H1 (cell line): ENCODE data around the gene WHAMM. TPM values are rescaled to one million over a fixed set of nuclear protein-coding genes. Genes with fewer than 3 reads are reported as not detected.

Experiments used
- CTCF ChIA-PET: fragments of 300-600 bp; sonication (Branson Sonifier 250); formaldehyde crosslinking; loops from one replicate; lab custom pipeline; 2021; ENCODE audit not compliant: partially characterized antibody; lab: Charles Lee
- POLR2A ChIA-PET: fragments of 300-600 bp; sonication (Branson Sonifier 250); formaldehyde crosslinking; loops from one replicate; lab custom pipeline; 2021; ENCODE audit warnings: inconsistent platforms; ENCODE audit not compliant: partially characterized antibody; lab: Charles Lee
- DNase-seq, 2 experiments: peaks; one replicate each; pipeline versions ENCODE4 v3.0.0 to v3.0.0-alpha.2; 2010 to 2022; ENCODE audit warnings: low spot score in 2 of 2, low read depth in 1 of 2, mixed read lengths in 1 of 2
- FAIRE-seq: peaks from 2 replicates; lab custom pipeline; 2011; peaks lifted over from hg19 to GRCh38; lab: Jason Lieb, UNC
- H2AFZ ChIP-seq: 2 replicates; pipeline ENCODE4 v1.8.1; 2012; ENCODE audit warnings: low read length, inconsistent platforms
- H2AK5ac ChIP-seq: 2 replicates; pipeline ENCODE4 v1.6.1; 2013; ENCODE audit warnings: low read depth, low read length
- H2BK120ac ChIP-seq: replicated peaks from 2 replicates; pipeline ENCODE3; 2013; ENCODE audit warnings: low read depth, low read length, inconsistent platforms
- H2BK12ac ChIP-seq: 2 replicates; pipeline ENCODE4 v1.6.1; 2013; ENCODE audit warnings: low read depth, low read length
- H2BK15ac ChIP-seq: 2 replicates; pipeline ENCODE4 v1.6.1; 2013; ENCODE audit warnings: low read length
- H2BK20ac ChIP-seq: 2 replicates; pipeline ENCODE4 v1.6.1; 2013; ENCODE audit warnings: low read length
- H2BK5ac ChIP-seq: 2 replicates; pipeline ENCODE4 v1.6.1; 2013; ENCODE audit warnings: low read depth, low read length
- H3K14ac ChIP-seq: 2 replicates; pipeline ENCODE4 v1.6.1; 2013; ENCODE audit warnings: inconsistent platforms; ENCODE audit not compliant: insufficient read length
- H3K18ac ChIP-seq: 2 replicates; pipeline ENCODE4 v1.6.1; 2013; ENCODE audit warnings: low read length; ENCODE audit errors: extremely low read depth
- H3K23ac ChIP-seq: 2 replicates; pipeline ENCODE4 v1.6.1; 2013; ENCODE audit warnings: inconsistent platforms; ENCODE audit not compliant: insufficient read length
- H3K23me2 ChIP-seq: 2 replicates; pipeline ENCODE4 v1.6.1; 2013; ENCODE audit warnings: low read depth, low read length
- H3K27ac ChIP-seq: 2 replicates; pipeline ENCODE4 v1.6.1; 2011; ENCODE audit warnings: low read depth, low read length, inconsistent platforms
- H3K27me3 ChIP-seq, 4 experiments: replicated peaks in 1 of 4; 1 replicate in 1 of 4; 2 replicates in 3 of 4; pipeline versions ENCODE4 v1.6.1 to v1.8.1; 2011 to 2013; ENCODE audit warnings: low read length in 3 of 4, mild to moderate bottlenecking in 3 of 4, inconsistent platforms in 2 of 4, mixed read lengths in 2 of 4, moderate library complexity in 1 of 4; ENCODE audit not compliant: control insufficient read depth in 3 of 4, insufficient read depth in 3 of 4; ENCODE audit errors: extremely low read depth in 1 of 4
- H3K36me3 ChIP-seq, 4 experiments: 2 replicates each; pipeline versions ENCODE4 v1.6.1 to v1.8.1; 2011 to 2013; ENCODE audit warnings: mild to moderate bottlenecking in 4 of 4, low read length in 3 of 4, moderate library complexity in 2 of 4, control low read depth in 1 of 4, inconsistent platforms in 1 of 4; ENCODE audit not compliant: insufficient read depth in 4 of 4, control insufficient read depth in 2 of 4
- H3K4ac ChIP-seq: replicated peaks from 2 replicates; pipeline ENCODE3; 2013; ENCODE audit warnings: low read length, low read depth, mixed read lengths, inconsistent platforms; ENCODE audit not compliant: insufficient read length
- H3K4me1 ChIP-seq, 4 experiments: replicated peaks in 1 of 4; 1 replicate in 1 of 4; 2 replicates in 3 of 4; pipeline versions ENCODE4 v1.6.1 to v1.8.1; 2011 to 2013; ENCODE audit warnings: low read length in 3 of 4, inconsistent platforms in 2 of 4, mixed read lengths in 1 of 4; ENCODE audit not compliant: insufficient read depth in 4 of 4, control insufficient read depth in 3 of 4
- H3K4me2 ChIP-seq, 2 experiments: 2 replicates each; pipeline versions ENCODE4 v1.6.1 to v1.8.1; 2011 to 2013; ENCODE audit warnings: low read depth in 2 of 2, low read length in 2 of 2, control low read depth in 1 of 2, inconsistent platforms in 1 of 2, mild to moderate bottlenecking in 1 of 2; ENCODE audit not compliant: insufficient read depth in 1 of 2
- H3K4me3 ChIP-seq, 4 experiments: fragments of 200-600, 300-600 bp in 1 of 4; sonication (generic), shearing (Covaris generic), sonication (Bioruptor Twin) in 1 of 4; 2 replicates each; pipeline versions ENCODE4 v1.5.1 to v1.8.1; 2011 to 2016; ENCODE audit warnings: low read length in 4 of 4, low read depth in 3 of 4, control low read depth in 2 of 4, inconsistent platforms in 2 of 4, mild to moderate bottlenecking in 2 of 4, mixed read lengths in 1 of 4, moderate library complexity in 1 of 4; ENCODE audit not compliant: insufficient read depth in 2 of 4; ENCODE audit errors: extremely low read depth in 1 of 4
- H3K56ac ChIP-seq: replicated peaks from 2 replicates; pipeline ENCODE3; 2013; ENCODE audit warnings: low read depth, mild to moderate bottlenecking, mixed read lengths, low read length, inconsistent platforms; ENCODE audit not compliant: insufficient read length
- H3K79me1 ChIP-seq: 2 replicates; pipeline ENCODE4 v1.6.1; 2013; ENCODE audit warnings: low read depth, low read length, control low read depth
- H3K79me2 ChIP-seq, 2 experiments: 2 replicates each; pipeline versions ENCODE4 v1.6.1 to v1.8.1; 2012 to 2013; ENCODE audit warnings: low read length in 2 of 2, mild to moderate bottlenecking in 2 of 2, inconsistent platforms in 1 of 2; ENCODE audit not compliant: insufficient read depth in 2 of 2, control insufficient read depth in 1 of 2
- H3K9ac ChIP-seq, 4 experiments: replicated peaks in 1 of 4; 1 replicate in 1 of 4; 2 replicates in 3 of 4; pipeline versions ENCODE4 v1.6.1 to v1.8.1; 2011 to 2013; ENCODE audit warnings: low read depth in 3 of 4, low read length in 3 of 4, control low read depth in 2 of 4, mild to moderate bottlenecking in 2 of 4, moderate library complexity in 2 of 4, inconsistent platforms in 1 of 4; ENCODE audit errors: extremely low read depth in 1 of 4
- H3K9me3 ChIP-seq, 2 experiments: 2 replicates each; pipeline versions ENCODE4 v1.6.1 to v1.8.1; 2012 to 2013; ENCODE audit warnings: mild to moderate bottlenecking in 2 of 2, moderate library complexity in 2 of 2, control low read depth in 1 of 2, inconsistent platforms in 1 of 2, low read depth in 1 of 2, low read length in 1 of 2, mixed read lengths in 1 of 2; ENCODE audit not compliant: insufficient read depth in 2 of 2
- H4K20me1 ChIP-seq, 2 experiments: replicated peaks in 1 of 2; 2 replicates each; pipeline versions ENCODE3 to v1.8.1; 2011 to 2013; ENCODE audit warnings: inconsistent platforms in 2 of 2, low read length in 2 of 2, mild to moderate bottlenecking in 1 of 2; ENCODE audit not compliant: insufficient read depth in 2 of 2, control insufficient read depth in 1 of 2
- H4K5ac ChIP-seq: 2 replicates; pipeline ENCODE4 v1.6.1; 2013; ENCODE audit warnings: low read length, low read depth, mixed read lengths, inconsistent platforms; ENCODE audit not compliant: insufficient read length
- H4K8ac ChIP-seq: 2 replicates; pipeline ENCODE4 v1.8.0; 2013; ENCODE audit warnings: mild to moderate bottlenecking, moderate library complexity, low read length, inconsistent platforms; ENCODE audit not compliant: insufficient read depth; ENCODE audit errors: extremely low read depth
- H4K91ac ChIP-seq: replicated peaks from 2 replicates; pipeline ENCODE3; 2013; ENCODE audit warnings: low read length, mixed read lengths, inconsistent platforms; ENCODE audit not compliant: insufficient read length
- BACH1 ChIP-seq: IDR thresholded peaks from 2 replicates; pipeline ENCODE4 v1.6.1; 2012; ENCODE audit warnings: low read length, improper control_type of control experiment
- CREB1 ChIP-seq: IDR thresholded peaks from 2 replicates; pipeline ENCODE4 v1.6.1; 2012; ENCODE audit warnings: inconsistent platforms
- KDM4A ChIP-seq: IDR thresholded peaks from one replicate; pipeline ENCODE4 v1.7.1; 2012; ENCODE audit warnings: low read depth, mild to moderate bottlenecking, moderate library complexity, low read length, inconsistent platforms; ENCODE audit not compliant: severe bottlenecking
- KDM5A ChIP-seq: fragments of 200-600 bp; IDR thresholded peaks from 2 replicates; pipeline ENCODE4 v1.7.1; 2012; ENCODE audit warnings: mild to moderate bottlenecking, low read length, inconsistent platforms, mixed read lengths
- MAX ChIP-seq: IDR thresholded peaks from 2 replicates; pipeline ENCODE4 v1.6.1; 2012; ENCODE audit warnings: inconsistent platforms
- NRF1 ChIP-seq: IDR thresholded peaks from 2 replicates; pipeline ENCODE4 v1.6.1; 2011; ENCODE audit warnings: mild to moderate bottlenecking, low read depth, low read length, improper control_type of control experiment
- POLR2AphosphoS5 ChIP-seq: IDR thresholded peaks from 2 replicates; pipeline ENCODE4 v1.6.1; 2011; ENCODE audit warnings: low read depth, low read length
- RXRA ChIP-seq: IDR thresholded peaks from 2 replicates; pipeline ENCODE4 v1.6.1; 2011; ENCODE audit warnings: low read depth, mild to moderate bottlenecking, low read length, moderate library complexity; ENCODE audit not compliant: insufficient read depth
- SP1 ChIP-seq: IDR thresholded peaks from 2 replicates; pipeline ENCODE4 v1.6.1; 2011; ENCODE audit warnings: low read depth, low read length
- SP4 ChIP-seq: IDR thresholded peaks from 2 replicates; pipeline ENCODE4 v1.6.1; 2012; ENCODE audit warnings: low read length, inconsistent platforms
- SRF ChIP-seq: IDR thresholded peaks from 2 replicates; pipeline ENCODE4 v1.6.1; 2011; ENCODE audit warnings: mild to moderate bottlenecking, low read depth, low read length, moderate library complexity
- SUZ12 ChIP-seq: fragments of 200-600 bp; sonication (generic); IDR thresholded peaks from 2 replicates; pipeline ENCODE4 v1.6.1; 2012; ENCODE audit warnings: mild to moderate bottlenecking, inconsistent platforms, low read length, moderate library complexity, mixed read lengths
- TAF7 ChIP-seq: optimal IDR thresholded peaks from 2 replicates; pipeline ENCODE3; 2011; ENCODE audit warnings: low read depth, mild to moderate bottlenecking, inconsistent platforms, low read length, moderate library complexity, borderline replicate concordance
- TBP ChIP-seq: IDR thresholded peaks from 2 replicates; pipeline ENCODE4 v1.6.1; 2011; ENCODE audit warnings: low read depth, low read length, improper control_type of control experiment
- USF2 ChIP-seq: IDR thresholded peaks from 2 replicates; pipeline ENCODE4 v1.6.1; 2011; ENCODE audit warnings: low read length, improper control_type of control experiment
- WGBS, 2 experiments: shearing (Covaris generic) in 1 of 2; methylation state at CpG; one replicate each; pipeline versions ENCODE4 v1.1.6 to v1.1.7; 2013 to 2015; ENCODE audit warnings: low lambda C conversion rate in 2 of 2, mixed read lengths in 2 of 2, inconsistent platforms in 1 of 2, low coverage in 1 of 2, missing lambda C conversion rate in 1 of 2; ENCODE audit not compliant: insufficient replicate concordance in 2 of 2, insufficient coverage in 1 of 2, insufficient read length in 1 of 2; ENCODE audit errors: extremely low coverage in 1 of 2, missing lambda C conversion rate in 1 of 2; 5-methylcytosine and 5-hydroxymethylcytosine counted together
- polyA plus RNA-seq, 7 experiments: library from polyadenylated mRNA; depleted of rRNA in 3 of 7; stranded (reverse) in 5 of 7; unstranded in 2 of 7; fragments of >200 nt in 5 of 7; fragments of 200-250 nt in 2 of 7; gene quantifications; 1 replicate in 5 of 7; 2 replicates in 1 of 7; 4 replicates in 1 of 7; pipeline versions ENCODE4 v1.2.1 to v1.2.3, GENCODE V29; 2011 to 2013; ENCODE audit warnings: missing spikeins in 2 of 7, mixed read lengths in 2 of 7
- total RNA-seq: library from RNA; stranded (reverse); fragmentation: NEBNext Ultra II Directional; extraction: Animal tissue kit (Norgen Biotek cat#: 25700); gene quantifications from 2 replicates; pipeline ENCODE4 v1.2.1, GENCODE V29; 2021

The WHAMM gene
- total and polyA plus RNA-seq, 2 of the 8 experiments (the other 6 are each of a cell fraction or from before 2014, with no cell fraction given): 1.1 to 3.3 TPM

GRCh38 chr15:82833362-82833682 is 23.9 kb downstream of the WHAMM start:
- H2AK5ac ChIP-seq: no peak overlapping the region
- H4K5ac ChIP-seq: no peak overlapping the region
- H2BK20ac ChIP-seq: no peak overlapping the region
- H3K56ac ChIP-seq: no peak overlapping the region
- H3K4me3 ChIP-seq: no peak overlapping the region
- H3K23me2 ChIP-seq: no peaks in the 10 kb centered on the region
- no peaks in the 10 kb centered on the region for H3K79me1 ChIP-seq
- no peaks in the 10 kb centered on the region for H3K9me3 ChIP-seq
- H3K23ac ChIP-seq: no peak overlapping the region
- H3K14ac ChIP-seq: no peak overlapping the region
- no peaks in the 10 kb centered on the region for H3K79me2 ChIP-seq
- no peak overlapping the region for H2BK5ac ChIP-seq
- H2AFZ ChIP-seq: no peak overlapping the region
- H4K91ac ChIP-seq: no peak overlapping the region
- no peak overlapping the region for H4K8ac ChIP-seq
- H2BK15ac ChIP-seq: no peak overlapping the region
- FAIRE-seq (no peak), DNase-seq (no peak)
- H3K36me3 ChIP-seq: peaks cover 0 to 22% (median 7%) of the 10 kb centered on the region in 4 experiments; a peak in 5 of 8 replicates
- no peak overlapping the region for H3K27ac ChIP-seq
- WGBS, 2 experiments: 93% methylated on average over 4 of the region's 4 CpGs; no CpG with 5 or more reads in 1 of the 2 experiments
- H4K20me1 ChIP-seq: no peaks in the 10 kb centered on the region
- H3K4me1 ChIP-seq: no peaks in the 10 kb centered on the region
- no peak overlapping the region for H3K9ac ChIP-seq
- H3K4me2 ChIP-seq: no peak overlapping the region
- H2BK120ac ChIP-seq: no peak overlapping the region
- ChIA-PET POLR2A (no interaction called here), CTCF (interaction anchor here (1.1 to 2.0 kb wide), 3 partner anchors 10 to 153 kb away, joined by 3 to 6 read pairs (median 3); partner anchors contain the start of gene RAMAC)
- H3K27me3 ChIP-seq: no peaks in the 10 kb centered on the region
- H2BK12ac ChIP-seq: no peak overlapping the region
- H3K18ac ChIP-seq: no peak overlapping the region
- H3K4ac ChIP-seq: no peak overlapping the region
- TF ChIP-seq MAX (no peak), CREB1 (no peak), SUZ12 (no peak), KDM5A (no peak), NRF1 (no peak), SP1 (no peak), SP4 (no peak), POLR2AphosphoS5 (no peak), USF2 (no peak), TBP (no peak), BACH1 (no peak), RXRA (no peak), TAF7 (no peak), SRF (no peak), KDM4A (no peak)
